Mesodermal cell (in vitro differentiated cells): ENCODE results near the gene PPP5C.
"Not testable (repeated sequence)": the region's sequence is repeated elsewhere in the genome, so short reads cannot be mapped to it uniquely, and the experiment has no call there.

ENCODE experiments used
- H3K27ac ChIP-seq: 2 replicates; pipeline ENCODE4 v1.7.0; 2013; ENCODE audit warnings: mild to moderate bottlenecking, low read depth, low read length, moderate library complexity; ENCODE audit not compliant: severe bottlenecking
- H3K36me3 ChIP-seq: 2 replicates; pipeline ENCODE4 v1.7.1; 2013; ENCODE audit warnings: mild to moderate bottlenecking, low read length, moderate library complexity; ENCODE audit not compliant: control insufficient read depth, insufficient read depth
- H3K4me1 ChIP-seq: one replicate; pipeline ENCODE4 v1.7.1; 2013; ENCODE audit warnings: mild to moderate bottlenecking, low read length; ENCODE audit not compliant: insufficient read depth, control insufficient read depth, poor library complexity, severe bottlenecking
- H3K4me3 ChIP-seq: 2 replicates; pipeline ENCODE4 v1.7.0; 2013; ENCODE audit warnings: low read length, control low read depth, mild to moderate bottlenecking; ENCODE audit not compliant: insufficient read depth, poor library complexity, severe bottlenecking; ENCODE audit errors: extremely low read depth
- H3K9me3 ChIP-seq: 2 replicates; pipeline ENCODE4 v1.7.1; 2013; ENCODE audit warnings: mild to moderate bottlenecking, low read length, moderate library complexity; ENCODE audit not compliant: control insufficient read depth
- WGBS, 2 experiments: methylation state at CpG; one replicate each; pipeline ENCODE4 v1.1.5; 2013; ENCODE audit warnings: missing lambda C conversion rate in 2 of 2; ENCODE audit not compliant: insufficient coverage in 2 of 2; 5-methylcytosine and 5-hydroxymethylcytosine counted together

Gene PPP5C

GRCh38 chr19:46375476-46376067, 28.7 kb downstream of the PPP5C start:
- not testable (repeated sequence) for H3K4me3 ChIP-seq, H3K27ac ChIP-seq, H3K9me3 ChIP-seq
- H3K4me1 ChIP-seq, result peaks cover 30% of the 10 kb centered on the region
- WGBS, 2 experiments, result 98% methylated on average over 7 to 9 of the region's 22 CpGs
- peaks cover 66% of the 10 kb centered on the region for H3K36me3 ChIP-seq

- H3K27ac ChIP-seq, result no peak overlapping the region
- no peaks in the 10 kb centered on the region for H3K9me3 ChIP-seq
- H3K36me3 ChIP-seq, result peaks cover 74% of the 10 kb centered on the region
- WGBS, 2 experiments, result 96 to 98% methylated on average over 18 to 20 of the region's 20 CpGs
- peaks cover 23% of the 10 kb centered on the region for H3K4me1 ChIP-seq
- H3K4me3 ChIP-seq, result no peak overlapping the region
These were observed 29.6 kb downstream of the PPP5C start for GRCh38 chr19:46376241-46377153.

- H3K36me3 ChIP-seq, result peaks cover 84% of the 10 kb centered on the region
- H3K27ac ChIP-seq, result no peak overlapping the region
- H3K4me3 ChIP-seq, result no peak overlapping the region
- H3K9me3 ChIP-seq, result no peaks in the 10 kb centered on the region
- 100% methylated on average over 1 of the region's 2 CpGs; no CpG with 5 or more reads in 1 of the 2 experiments for WGBS, 2 experiments
- peaks cover 6% of the 10 kb centered on the region for H3K4me1 ChIP-seq
These were observed 31.4 kb downstream of the PPP5C start for GRCh38 chr19:46378268-46378667.

- no CpG with 5 or more reads among the region's 2 CpGs for WGBS, 2 experiments
- H3K27ac ChIP-seq, result no peak overlapping the region
These were observed 33.8 kb downstream of the PPP5C start for GRCh38 chr19:46380690-46381089.

DNA sequence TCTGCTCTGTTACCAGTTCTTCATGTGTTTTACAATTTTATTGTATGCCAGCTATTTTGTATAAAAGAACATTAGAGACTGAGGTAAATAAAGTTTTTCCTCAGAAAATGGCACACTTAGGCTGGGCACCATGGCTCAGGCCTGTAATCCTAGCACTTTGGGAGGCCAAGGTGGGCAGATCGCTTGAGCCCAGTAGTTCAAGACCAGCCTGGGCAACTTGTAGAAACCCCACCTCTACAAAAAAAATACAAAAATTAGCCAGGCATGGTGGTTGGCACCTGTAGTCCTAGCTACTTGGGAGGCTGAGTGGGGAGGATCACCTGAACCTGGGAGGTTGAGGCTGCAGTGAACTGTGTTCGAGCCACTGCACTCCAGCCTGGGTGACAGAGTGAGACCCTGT, 34.5 kb downstream of the PPP5C start:
- Histone ChIP-seq H3K4me1 (no peaks in the 10 kb centered on the region), H3K36me3 (peaks cover 98% of the 10 kb centered on the region), H3K9me3 (no peaks in the 10 kb centered on the region), H3K4me3 (no peak overlapping the region), H3K27ac (no peak overlapping the region)
- WGBS, 2 experiments, result no CpG with 5 or more reads among the region's 2 CpGs

More at GRCh38 chr19:46380690-46381089, 33.8 kb downstream of the PPP5C start:
- Histone ChIP-seq H3K4me1 (no peaks in the 10 kb centered on the region), H3K36me3 (peaks cover 96% of the 10 kb centered on the region), H3K4me3 (no peak overlapping the region), H3K9me3 (no peaks in the 10 kb centered on the region)

GRCh38 chr19:46381756-46382345, 35.0 kb downstream of the PPP5C start:
- Histone ChIP-seq H3K9me3 (no peaks in the 10 kb centered on the region), H3K36me3 (peaks cover 98% of the 10 kb centered on the region), H3K4me3 (no peak overlapping the region), H3K4me1 (no peaks in the 10 kb centered on the region), H3K27ac (no peak overlapping the region)
- 92 to 94% methylated on average over 13 to 14 of the region's 15 CpGs for WGBS, 2 experiments

DNA sequence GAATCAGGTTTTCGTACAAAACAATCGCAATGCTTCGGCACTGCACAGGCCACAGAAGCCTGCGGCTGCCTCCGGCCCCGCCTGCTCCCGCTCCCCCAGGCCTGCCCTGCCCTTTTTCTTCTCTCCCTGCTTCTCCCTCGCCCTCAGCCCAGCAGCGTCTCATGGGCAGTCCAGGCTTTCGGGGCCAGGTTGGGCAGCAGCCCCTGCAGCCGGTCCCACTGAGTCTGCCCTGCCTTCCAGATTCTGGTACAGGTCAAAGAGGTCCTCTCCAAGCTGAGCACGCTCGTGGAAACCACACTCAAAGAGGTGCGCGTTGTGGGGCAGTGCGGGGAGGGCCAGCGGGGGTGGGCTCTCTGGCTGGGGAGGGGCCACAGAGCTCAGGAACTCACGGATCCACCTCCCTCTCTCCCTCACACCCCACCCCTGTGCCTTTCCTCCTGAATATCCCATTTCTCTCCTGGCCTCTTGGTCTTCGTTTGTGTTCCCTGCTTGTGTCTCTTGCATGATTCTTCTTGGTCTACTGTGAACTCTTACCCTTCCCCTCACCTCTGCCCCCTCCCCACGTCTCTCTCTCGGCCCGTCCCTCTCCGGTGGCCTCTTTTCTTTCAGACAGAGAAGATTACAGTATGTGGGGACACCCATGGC, 36.4 kb downstream of the PPP5C start:
- Histone ChIP-seq H3K4me1 (no peaks in the 10 kb centered on the region), H3K9me3 (no peaks in the 10 kb centered on the region), H3K4me3 (no peak overlapping the region), H3K27ac (no peak overlapping the region), H3K36me3 (peaks cover 98% of the 10 kb centered on the region)
- 92 to 96% methylated on average over 21 to 22 of the region's 23 CpGs for WGBS, 2 experiments

GRCh38 chr19:46383846-46384245, 37.0 kb downstream of the PPP5C start:
- no peak overlapping the region for H3K4me3 ChIP-seq
- no peak overlapping the region for H3K27ac ChIP-seq
- 96 to 98% methylated on average over 5 to 6 of the region's 7 CpGs for WGBS, 2 experiments
- no peaks in the 10 kb centered on the region for H3K9me3 ChIP-seq
- H3K36me3 ChIP-seq, result peaks cover 99% of the 10 kb centered on the region
- no peaks in the 10 kb centered on the region for H3K4me1 ChIP-seq

GRCh38 chr19:46384396-46384795, 37.5 kb downstream of the PPP5C start:
- 89 to 95% methylated on average over 4 to 8 of the region's 11 CpGs for WGBS, 2 experiments
- Histone ChIP-seq H3K9me3 (peaks cover under 1% of the 10 kb centered on the region), H3K4me1 (no peaks in the 10 kb centered on the region), H3K4me3 (no peak overlapping the region), H3K36me3 (peaks cover 99% of the 10 kb centered on the region), H3K27ac (no peak overlapping the region)

DNA sequence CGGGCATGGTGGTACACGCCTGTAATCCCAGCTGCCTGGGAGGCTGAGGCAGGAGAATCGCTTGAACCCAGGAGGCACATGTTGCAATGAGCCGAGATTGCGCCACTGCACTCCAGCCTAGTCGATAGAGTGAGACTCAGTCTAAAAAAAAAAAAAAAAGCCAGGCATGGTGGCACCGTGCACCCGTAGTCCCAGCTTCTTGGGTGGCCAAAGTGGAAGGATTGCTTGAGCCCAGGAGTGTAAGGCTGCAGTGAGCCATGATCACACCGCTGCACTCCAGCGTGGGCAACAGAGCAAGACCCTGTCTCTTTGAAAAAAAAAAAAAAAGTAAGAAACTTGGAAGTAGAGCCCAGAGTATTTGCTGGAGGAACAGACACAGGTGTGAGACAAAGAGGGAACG, 38.7 kb downstream of the PPP5C start:
- H3K27ac ChIP-seq, result no peak overlapping the region
- no peak overlapping the region for H3K4me3 ChIP-seq
- WGBS, 2 experiments, result 92 to 93% methylated on average over 9 to 11 of the region's 11 CpGs
- peaks cover 3% of the 10 kb centered on the region for H3K9me3 ChIP-seq
- no peaks in the 10 kb centered on the region for H3K4me1 ChIP-seq
- H3K36me3 ChIP-seq, result peaks cover 100% of the 10 kb centered on the region
